Activated CD4-positive, alpha-beta memory T cell treated with anti-CD3 and anti-CD28 coated beads, Interleukin-2, amount 10 ng/mL, durations not matched to agents 7 days and 5 days (primary cell): ENCODE measurements around the gene TAF3. TPM values are rescaled to one million over a fixed set of nuclear protein-coding genes. Genes with fewer than 3 reads are reported as not detected.

ENCODE experiments used
- CTCF ChIA-PET: fragments of 350-600 bp; sonication (Branson Sonifier 250); formaldehyde crosslinking; loops from one replicate; lab custom pipeline; 2021; ENCODE audit warnings: antibody characterized with exemption, inconsistent platforms; lab: Charles Lee
- POLR2A ChIA-PET: fragments of 350-600 bp; sonication (Branson Sonifier 250); formaldehyde crosslinking; loops from one replicate; lab custom pipeline; 2021; ENCODE audit warnings: antibody characterized with exemption; lab: Charles Lee
- DNase-seq: peaks from one replicate; pipeline ENCODE4 v3.0.0-alpha.2; 2020
- H3K27ac Mint-ChIP-seq: one replicate; pipeline ENCODE4 v1.8.0; 2021; ENCODE audit warnings: mild to moderate bottlenecking, mixed read lengths
- H3K27me3 Mint-ChIP-seq: one replicate; pipeline ENCODE4 v1.8.0; 2021; ENCODE audit warnings: mixed read lengths
- H3K36me3 Mint-ChIP-seq: one replicate; pipeline ENCODE4 v1.8.0; 2021; ENCODE audit warnings: low read depth, mixed read lengths
- H3K4me1 Mint-ChIP-seq: one replicate; pipeline ENCODE4 v1.8.0; 2021; ENCODE audit warnings: mixed read lengths
- H3K4me3 Mint-ChIP-seq: one replicate; pipeline ENCODE4 v1.8.0; 2021; ENCODE audit warnings: mild to moderate bottlenecking, mixed read lengths
- H3K9me3 Mint-ChIP-seq: one replicate; pipeline ENCODE4 v1.8.0; 2021; ENCODE audit warnings: mixed read lengths
- total RNA-seq, 2 experiments: library from RNA; stranded (reverse); gene quantifications; one replicate each; pipeline ENCODE4 v1.2.3, GENCODE V29; 2021

TAF3 gene
- total RNA-seq, 2 experiments from 2014 or later: 12.7 to 13.0 TPM

- Mint-ChIP-seq H3K4me3 (peak overlapping the region; percentile 44), H3K4me1 (peaks cover 29% of the 10 kb centered on the region), H3K27me3 (peaks cover 82% of the 10 kb centered on the region), H3K27ac (no peak overlapping the region), H3K36me3 (peaks cover 14% of the 10 kb centered on the region), H3K9me3 (no peaks in the 10 kb centered on the region)
- ChIA-PET POLR2A (interaction anchor here (1.0 to 3.4 kb wide), 3 partner anchors 11 to 20 kb away, joined by 3 to 18 read pairs (median 4); no protein-coding TSS in a partner anchor), CTCF (no interaction called here)
- DNase-seq: no peak
These were observed 218.3 kb downstream of the TAF3 start for GRCh38 chr10:8036506-8037198.

- ChIA-PET POLR2A (interaction anchor here (1.0 to 3.4 kb wide), 4 partner anchors 10 to 24 kb away, joined by 3 to 18 read pairs (median 4); no protein-coding TSS in a partner anchor), CTCF (no interaction called here)
- Mint-ChIP-seq H3K4me3 (peak overlapping the region; percentile 44), H3K9me3 (no peaks in the 10 kb centered on the region), H3K27me3 (peaks cover 84% of the 10 kb centered on the region), H3K4me1 (peaks cover 36% of the 10 kb centered on the region), H3K27ac (peak overlapping the region; percentile 31), H3K36me3 (peaks cover 16% of the 10 kb centered on the region)
- DNase-seq: peak; percentile 17
These were observed 219.0 kb downstream of the TAF3 start for GRCh38 chr10:8037199-8037801.

GRCh38 chr10:8037941-8038894 lies 219.9 kb downstream of the TAF3 start:
- Mint-ChIP-seq H3K27ac (peak overlapping the region; percentile 15), H3K4me1 (peaks cover 42% of the 10 kb centered on the region), H3K36me3 (peaks cover 16% of the 10 kb centered on the region), H3K27me3 (peaks cover 85% of the 10 kb centered on the region), H3K9me3 (no peaks in the 10 kb centered on the region), H3K4me3 (peak overlapping the region; percentile 15)
- no peak for DNase-seq
- ChIA-PET POLR2A (interaction anchor here (1.2 to 3.4 kb wide), 3 partner anchors 12 to 23 kb away, joined by 4 to 18 read pairs (median 4); no protein-coding TSS in a partner anchor), CTCF (no interaction called here)

- Mint-ChIP-seq H3K9me3 (no peaks in the 10 kb centered on the region), H3K27me3 (peaks cover 85% of the 10 kb centered on the region), H3K4me3 (no peak overlapping the region), H3K36me3 (peaks cover 21% of the 10 kb centered on the region), H3K4me1 (peaks cover 52% of the 10 kb centered on the region), H3K27ac (peak overlapping the region; percentile 21)
- CTCF ChIA-PET: interaction anchor here (1.1 kb wide), 1 partner anchor 20 kb away, joined by 3 read pairs; no protein-coding TSS in a partner anchor
- POLR2A ChIA-PET: interaction anchor here (1.1 to 3.4 kb wide), 3 partner anchors 11 to 21 kb away, joined by 3 to 18 read pairs (median 4); partner anchors contain the start of gene GATA3
- DNase-seq: no peak
These were observed 221.1 kb downstream of the TAF3 start for GRCh38 chr10:8039321-8039881.

GRCh38 chr10:8040651-8041050 lies 222.3 kb downstream of the TAF3 start:
- peaks cover 88% of the 10 kb centered on the region for H3K27me3 Mint-ChIP-seq
- no peak overlapping the region for H3K27ac Mint-ChIP-seq
- CTCF ChIA-PET: interaction anchor here (1.1 kb wide), 1 partner anchor 19 kb away, joined by 3 read pairs; no protein-coding TSS in a partner anchor
- peaks cover 20% of the 10 kb centered on the region for H3K36me3 Mint-ChIP-seq
- POLR2A ChIA-PET: no interaction called here
- H3K9me3 Mint-ChIP-seq: no peaks in the 10 kb centered on the region
- DNase-seq: no peak
- no peak overlapping the region for H3K4me3 Mint-ChIP-seq
- H3K4me1 Mint-ChIP-seq: peaks cover 56% of the 10 kb centered on the region

GRCh38 chr10:8041284-8041991 lies 223.1 kb downstream of the TAF3 start:
- ChIA-PET POLR2A (interaction anchor here (1.4 kb wide), 2 partner anchors 9 to 18 kb away, joined by 4 to 5 read pairs; no protein-coding TSS in a partner anchor), CTCF (interaction anchor here (1.4 kb wide), 1 partner anchor 11 kb away, joined by 4 read pairs; no protein-coding TSS in a partner anchor)
- DNase-seq: no peak
- no peaks in the 10 kb centered on the region for H3K9me3 Mint-ChIP-seq
- peaks cover 93% of the 10 kb centered on the region for H3K27me3 Mint-ChIP-seq
- peaks cover 20% of the 10 kb centered on the region for H3K36me3 Mint-ChIP-seq
- no peak overlapping the region for H3K27ac Mint-ChIP-seq
- H3K4me1 Mint-ChIP-seq: peaks cover 62% of the 10 kb centered on the region
- no peak overlapping the region for H3K4me3 Mint-ChIP-seq

GRCh38 chr10:8041992-8042720 lies 223.9 kb downstream of the TAF3 start:
- Mint-ChIP-seq H3K27me3 (peaks cover 97% of the 10 kb centered on the region), H3K4me1 (peaks cover 64% of the 10 kb centered on the region), H3K36me3 (peaks cover 18% of the 10 kb centered on the region), H3K27ac (no peak overlapping the region), H3K9me3 (no peaks in the 10 kb centered on the region), H3K4me3 (no peak overlapping the region)
- CTCF ChIA-PET: interaction anchor here (1.4 kb wide), 1 partner anchor 10 kb away, joined by 4 read pairs; no protein-coding TSS in a partner anchor
- DNase-seq: no peak
- POLR2A ChIA-PET: interaction anchor here (1.4 kb wide), 2 partner anchors 8 to 17 kb away, joined by 4 to 5 read pairs; no protein-coding TSS in a partner anchor

GRCh38 chr10:8042721-8043568 lies 224.6 kb downstream of the TAF3 start:
- ChIA-PET CTCF (interaction anchor here (1.4 kb wide), 1 partner anchor 10 kb away, joined by 4 read pairs; no protein-coding TSS in a partner anchor), POLR2A (interaction anchor here (1.4 kb wide), 2 partner anchors 8 to 16 kb away, joined by 4 to 5 read pairs; no protein-coding TSS in a partner anchor)
- H3K4me1 Mint-ChIP-seq: peaks cover 64% of the 10 kb centered on the region
- peaks cover 97% of the 10 kb centered on the region for H3K27me3 Mint-ChIP-seq
- H3K9me3 Mint-ChIP-seq: no peaks in the 10 kb centered on the region
- no peak overlapping the region for H3K4me3 Mint-ChIP-seq
- no peak for DNase-seq
- H3K36me3 Mint-ChIP-seq: peaks cover 14% of the 10 kb centered on the region
- H3K27ac Mint-ChIP-seq: no peak overlapping the region

GRCh38 chr10:8043569-8044306 lies 225.4 kb downstream of the TAF3 start:
- ChIA-PET POLR2A (no interaction called here), CTCF (no interaction called here)
- Mint-ChIP-seq H3K4me1 (peaks cover 66% of the 10 kb centered on the region), H3K27me3 (peaks cover 97% of the 10 kb centered on the region), H3K27ac (no peak overlapping the region), H3K4me3 (peak overlapping the region; percentile 16), H3K36me3 (peaks cover 13% of the 10 kb centered on the region), H3K9me3 (no peaks in the 10 kb centered on the region)
- DNase-seq: no peak
